GM12873 (cell line): ENCODE data around the gene PCCA.

ENCODE experiments used
- CTCF ChIP-seq: IDR thresholded peaks from 2 replicates; pipeline ENCODE4 v1.5.1; 2012; ENCODE audit warnings: low read depth, mild to moderate bottlenecking, moderate library complexity, low read length, control low read depth; ENCODE audit not compliant: insufficient read depth; ENCODE audit errors: missing control alignments

The PCCA gene

GRCh38 chr13:100526318-100527000 is 437.6 kb downstream of the PCCA start:
- TF ChIP-seq CTCF: no peak

GRCh38 chr13:100527644-100528043 is 438.8 kb downstream of the PCCA start:
- no peak for TF ChIP-seq CTCF

GRCh38 chr13:100528353-100528752 is 439.5 kb downstream of the PCCA start:
- no peak for TF ChIP-seq CTCF

GRCh38 chr13:100528820-100529219 is 439.9 kb downstream of the PCCA start:
- TF ChIP-seq CTCF: no peak

GRCh38 chr13:100529666-100530377 is 440.9 kb downstream of the PCCA start:
- no peak for TF ChIP-seq CTCF

GRCh38 chr13:100530671-100531213 is 441.8 kb downstream of the PCCA start:
- TF ChIP-seq CTCF: no peak

GRCh38 chr13:100532090-100532766 is 443.3 kb downstream of the PCCA start:
- no peak for TF ChIP-seq CTCF
